ENCODE results near the gene PFDN1. TPM values are rescaled to one million over a fixed set of nuclear protein-coding genes. Genes with fewer than 3 reads are reported as not detected.

The PFDN1 gene
- total RNA-seq, 2 experiments from 2014 or later = 47.7 to 48.3 TPM

DNA sequence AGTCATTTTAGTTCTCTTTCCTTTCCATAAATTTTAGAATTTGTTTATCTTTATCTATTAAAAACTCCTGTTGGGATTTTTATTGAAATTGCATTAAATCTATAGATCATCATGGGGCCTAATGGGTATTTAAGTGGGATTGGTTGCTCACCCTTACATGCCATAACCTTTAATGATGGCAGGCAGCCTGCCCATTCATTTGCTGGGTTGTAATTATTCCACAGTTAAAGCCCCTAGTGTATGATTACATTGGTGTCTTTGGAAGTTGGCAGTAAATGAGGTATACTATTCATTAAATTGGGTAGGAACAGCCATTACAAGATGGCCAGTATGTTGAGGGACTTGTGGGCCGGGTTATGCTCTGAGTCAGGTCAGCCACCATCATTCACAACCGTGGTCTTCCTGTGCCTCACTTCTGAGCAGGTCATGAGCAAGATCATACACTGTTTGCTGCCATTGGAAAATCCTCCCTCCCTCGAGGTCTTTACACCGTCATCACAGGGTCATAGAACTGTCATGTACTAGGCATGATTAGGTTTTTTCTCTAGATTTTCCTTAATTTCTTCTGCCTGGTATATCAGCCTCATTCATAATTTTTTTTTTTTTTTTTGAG is 68.4 kb downstream of the PFDN1 start:
- no peak overlapping the region for H3K27ac Mint-ChIP-seq
- no peaks in the 10 kb centered on the region for H3K4me1 Mint-ChIP-seq
- H3K9me3 Mint-ChIP-seq = no peaks in the 10 kb centered on the region
- no peak overlapping the region for H3K4me3 Mint-ChIP-seq
- POLR2A ChIA-PET = no interaction called here
- no peak for ATAC-seq (ENCODE audit: low read depth)
- no peaks in the 10 kb centered on the region for H3K36me3 Mint-ChIP-seq
- DNase-seq = no peak
- H3K27me3 Mint-ChIP-seq = peaks cover 3% of the 10 kb centered on the region

DNA sequence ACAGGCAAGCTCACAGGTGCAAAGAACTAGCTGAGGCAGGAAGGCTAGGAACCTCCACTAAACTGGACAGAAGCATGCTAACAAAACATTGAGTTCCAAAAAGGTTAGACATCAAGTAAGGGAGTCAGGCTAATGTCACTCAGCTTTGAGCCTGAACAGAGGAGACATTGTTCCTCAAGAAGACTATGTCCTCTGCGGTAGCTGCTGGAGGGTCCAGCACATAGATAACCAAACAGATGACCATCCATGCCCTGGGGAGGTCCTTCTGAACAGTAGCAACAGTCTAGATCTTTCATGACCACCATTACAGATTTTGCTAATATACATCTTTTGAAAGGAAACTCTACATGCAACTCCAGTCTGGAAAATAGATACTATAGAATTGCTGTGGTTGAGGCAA is 70.2 kb downstream of the PFDN1 start:
- Mint-ChIP-seq H3K9me3 (no peaks in the 10 kb centered on the region), H3K27ac (no peak overlapping the region), H3K4me1 (no peaks in the 10 kb centered on the region), H3K4me3 (no peak overlapping the region), H3K27me3 (peaks cover 3% of the 10 kb centered on the region), H3K36me3 (no peaks in the 10 kb centered on the region)
- POLR2A ChIA-PET = no interaction called here
- ATAC-seq (ENCODE audit: low read depth) (no peak), DNase-seq (no peak)

DNA sequence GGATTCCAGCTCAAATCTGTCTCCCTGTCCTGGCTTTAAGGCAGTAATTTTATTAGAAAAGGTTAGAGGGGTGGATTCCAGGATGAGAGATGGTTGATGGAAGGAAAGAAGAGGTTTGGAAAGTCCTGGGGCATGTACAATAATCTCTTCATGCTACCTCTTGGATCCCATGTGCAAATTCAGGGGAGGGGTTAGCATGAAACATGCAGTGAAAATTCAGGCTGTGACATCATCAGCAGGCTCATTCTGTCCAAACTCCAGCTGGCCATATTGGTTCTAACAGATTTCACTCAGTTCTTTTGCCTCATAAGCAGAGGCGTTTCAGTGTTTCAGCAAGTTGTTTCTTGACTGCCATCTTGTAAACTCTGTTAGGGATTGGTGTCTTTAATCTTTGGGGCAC is 72.5 kb downstream of the PFDN1 start:
- Mint-ChIP-seq H3K4me3 (no peak overlapping the region), H3K27ac (no peak overlapping the region), H3K9me3 (no peaks in the 10 kb centered on the region), H3K4me1 (no peaks in the 10 kb centered on the region), H3K36me3 (no peaks in the 10 kb centered on the region), H3K27me3 (peaks cover 3% of the 10 kb centered on the region)
- DNase-seq = no peak
- ATAC-seq (ENCODE audit: low read depth) = no peak
- POLR2A ChIA-PET = no interaction called here

DNA sequence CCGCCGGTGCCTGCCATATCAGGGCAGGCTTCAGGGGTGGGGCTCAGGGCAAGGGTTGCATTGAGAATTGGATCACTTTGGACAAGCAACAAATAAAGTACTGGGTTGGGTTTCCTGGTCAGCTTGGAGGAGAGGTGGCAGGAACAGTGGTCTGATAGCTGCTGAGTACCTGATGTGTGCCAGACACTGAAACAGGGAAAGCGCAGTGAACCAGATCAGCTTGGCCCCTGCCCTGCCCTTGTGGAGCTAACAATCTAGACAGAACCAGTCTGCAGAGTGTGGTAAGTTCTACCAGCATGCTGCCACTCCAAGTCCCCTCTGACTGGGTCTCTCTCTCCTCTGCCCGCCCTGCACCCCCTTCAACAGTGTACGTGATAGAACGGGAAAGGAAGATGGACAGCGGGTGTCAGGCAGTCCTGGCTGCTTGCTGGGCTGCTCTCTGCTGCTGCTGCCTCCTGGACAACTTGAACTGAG is 74.5 kb downstream of the PFDN1 start:
- no peak for DNase-seq
- ATAC-seq (ENCODE audit: low read depth) = no peak
- no peaks in the 10 kb centered on the region for H3K4me1 Mint-ChIP-seq
- no peaks in the 10 kb centered on the region for H3K36me3 Mint-ChIP-seq
- no peak overlapping the region for H3K27ac Mint-ChIP-seq
- no peaks in the 10 kb centered on the region for H3K9me3 Mint-ChIP-seq
- H3K27me3 Mint-ChIP-seq = no peaks in the 10 kb centered on the region
- POLR2A ChIA-PET = no interaction called here
- H3K4me3 Mint-ChIP-seq = no peak overlapping the region

DNA sequence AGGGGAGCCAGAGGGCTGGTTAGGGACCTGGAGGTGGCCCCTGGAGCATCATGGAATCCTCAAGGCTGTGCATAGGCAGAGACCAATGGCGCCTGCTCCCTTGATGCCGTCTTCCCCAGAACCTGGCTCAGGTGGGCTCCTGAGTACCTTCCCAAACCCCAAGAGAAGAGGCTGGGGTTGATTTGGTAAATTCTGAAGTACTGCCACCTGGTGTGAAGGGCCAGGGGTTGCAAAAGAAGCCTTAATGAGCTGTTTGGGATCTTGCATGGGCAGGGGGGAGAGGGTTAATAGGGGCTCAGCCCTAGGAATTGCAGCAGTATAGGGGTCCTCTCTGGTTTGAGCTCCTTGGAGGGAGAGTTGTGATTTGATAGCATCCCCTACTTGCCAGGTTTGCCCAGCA is 75.9 kb downstream of the PFDN1 start:
- no peak overlapping the region for H3K4me3 Mint-ChIP-seq
- peaks cover under 1% of the 10 kb centered on the region for H3K4me1 Mint-ChIP-seq
- DNase-seq = no peak
- no peak for ATAC-seq (ENCODE audit: low read depth)
- H3K27ac Mint-ChIP-seq = no peak overlapping the region
- POLR2A ChIA-PET = no interaction called here
- no peaks in the 10 kb centered on the region for H3K9me3 Mint-ChIP-seq
- no peaks in the 10 kb centered on the region for H3K27me3 Mint-ChIP-seq
- peaks cover 2% of the 10 kb centered on the region for H3K36me3 Mint-ChIP-seq

DNA sequence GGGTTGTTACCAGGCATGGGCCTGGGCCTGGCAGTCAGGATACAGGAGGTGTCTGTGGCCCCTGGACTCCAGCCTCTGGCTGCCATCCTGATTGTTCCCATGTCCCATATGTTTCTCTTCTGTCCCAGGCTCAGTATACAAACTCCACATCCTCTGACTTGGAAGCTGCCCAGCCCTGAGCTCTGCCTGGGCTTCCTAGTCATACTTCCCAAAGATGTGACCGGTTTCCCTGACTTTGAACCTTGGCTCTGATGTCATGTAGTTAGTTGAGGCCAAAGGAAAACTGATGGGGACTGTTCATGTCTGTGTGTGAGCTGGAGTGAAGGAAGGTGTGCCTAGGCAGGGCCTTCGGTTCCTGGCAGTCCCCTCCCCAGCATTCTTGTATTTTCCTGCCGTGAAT is 77.5 kb downstream of the PFDN1 start:
- Mint-ChIP-seq H3K4me3 (no peak overlapping the region), H3K36me3 (peaks cover 3% of the 10 kb centered on the region), H3K4me1 (peaks cover 15% of the 10 kb centered on the region), H3K9me3 (no peaks in the 10 kb centered on the region), H3K27me3 (no peaks in the 10 kb centered on the region), H3K27ac (no peak overlapping the region)
- no peak for ATAC-seq (ENCODE audit: low read depth)
- DNase-seq = no peak
- POLR2A ChIA-PET = no interaction called here

DNA sequence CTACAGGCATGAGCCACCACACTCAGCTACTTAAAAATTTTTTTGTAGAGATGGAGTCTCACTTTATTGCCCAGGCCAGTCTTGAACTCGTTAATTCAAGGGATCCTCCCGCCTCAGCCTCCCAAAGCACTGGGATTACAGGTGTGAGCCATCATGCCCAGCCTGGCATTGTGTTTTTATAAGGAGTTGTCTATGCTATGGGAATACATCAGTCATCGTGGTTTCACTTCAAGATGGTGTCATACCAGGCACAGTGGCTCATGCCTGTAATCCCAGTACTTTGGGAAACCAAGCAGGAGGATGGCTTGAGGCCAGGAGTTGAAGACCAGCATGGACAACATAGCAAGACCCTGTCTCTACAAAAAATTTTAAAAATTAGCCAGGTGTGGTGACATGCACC is 78.2 kb downstream of the PFDN1 start:
- H3K4me1 Mint-ChIP-seq = peaks cover 20% of the 10 kb centered on the region
- H3K36me3 Mint-ChIP-seq = peaks cover 3% of the 10 kb centered on the region
- POLR2A ChIA-PET = no interaction called here
- no peak for ATAC-seq (ENCODE audit: low read depth)
- H3K4me3 Mint-ChIP-seq = no peak overlapping the region
- DNase-seq = no peak
- no peak overlapping the region for H3K27ac Mint-ChIP-seq
- H3K27me3 Mint-ChIP-seq = no peaks in the 10 kb centered on the region
- no peaks in the 10 kb centered on the region for H3K9me3 Mint-ChIP-seq

DNA sequence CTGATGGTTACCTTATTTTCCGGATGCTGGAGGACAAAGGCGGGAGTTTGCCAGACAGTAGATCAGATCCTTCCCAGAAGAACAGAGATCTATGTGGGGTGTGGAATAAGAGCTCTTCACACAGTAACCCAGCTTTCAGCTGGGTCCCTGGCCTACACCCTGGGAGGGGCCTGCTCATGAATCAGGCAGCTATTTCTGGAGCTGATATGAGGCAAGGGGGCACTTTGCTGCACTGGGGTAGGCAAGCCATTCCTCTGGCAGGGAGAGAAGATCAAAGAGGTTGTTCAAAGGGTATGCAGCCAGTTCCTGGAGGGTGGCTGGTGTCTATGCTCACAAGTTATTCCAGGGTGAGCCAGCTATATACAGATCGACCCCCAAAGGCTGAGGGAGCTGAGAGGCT is 79.3 kb downstream of the PFDN1 start:
- DNase-seq (no peak), ATAC-seq (ENCODE audit: low read depth) (no peak)
- H3K4me1 Mint-ChIP-seq = peaks cover 20% of the 10 kb centered on the region
- no peaks in the 10 kb centered on the region for H3K9me3 Mint-ChIP-seq
- POLR2A ChIA-PET = no interaction called here
- no peaks in the 10 kb centered on the region for H3K27me3 Mint-ChIP-seq
- no peak overlapping the region for H3K4me3 Mint-ChIP-seq
- H3K27ac Mint-ChIP-seq = no peak overlapping the region
- peaks cover 3% of the 10 kb centered on the region for H3K36me3 Mint-ChIP-seq

DNA sequence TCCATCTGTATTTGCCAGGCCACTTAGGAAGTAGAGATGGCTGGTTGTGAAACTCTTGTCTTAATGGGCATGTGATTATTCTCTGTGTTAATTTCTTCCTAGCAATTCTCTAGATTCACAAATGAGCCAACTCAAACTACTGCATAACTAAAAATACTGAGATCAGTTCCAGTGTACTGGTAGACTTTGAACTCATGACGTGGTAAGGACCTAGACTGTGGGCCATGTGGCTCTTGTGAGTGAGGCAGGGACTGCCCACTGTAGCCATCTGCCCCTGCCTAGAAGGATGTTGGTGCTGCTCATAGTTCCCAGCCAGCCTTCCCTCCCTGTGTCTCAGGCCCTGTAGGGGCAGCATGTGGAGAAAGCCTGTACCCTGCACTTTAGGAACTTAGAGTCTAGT is 80.5 kb downstream of the PFDN1 start:
- H3K4me3 Mint-ChIP-seq = no peak overlapping the region
- H3K9me3 Mint-ChIP-seq = no peaks in the 10 kb centered on the region
- H3K36me3 Mint-ChIP-seq = peaks cover 3% of the 10 kb centered on the region
- H3K4me1 Mint-ChIP-seq = peaks cover 20% of the 10 kb centered on the region
- ATAC-seq (ENCODE audit: low read depth) (no peak), DNase-seq (no peak)
- POLR2A ChIA-PET = no interaction called here
- H3K27me3 Mint-ChIP-seq = no peaks in the 10 kb centered on the region
- H3K27ac Mint-ChIP-seq = no peak overlapping the region

DNA sequence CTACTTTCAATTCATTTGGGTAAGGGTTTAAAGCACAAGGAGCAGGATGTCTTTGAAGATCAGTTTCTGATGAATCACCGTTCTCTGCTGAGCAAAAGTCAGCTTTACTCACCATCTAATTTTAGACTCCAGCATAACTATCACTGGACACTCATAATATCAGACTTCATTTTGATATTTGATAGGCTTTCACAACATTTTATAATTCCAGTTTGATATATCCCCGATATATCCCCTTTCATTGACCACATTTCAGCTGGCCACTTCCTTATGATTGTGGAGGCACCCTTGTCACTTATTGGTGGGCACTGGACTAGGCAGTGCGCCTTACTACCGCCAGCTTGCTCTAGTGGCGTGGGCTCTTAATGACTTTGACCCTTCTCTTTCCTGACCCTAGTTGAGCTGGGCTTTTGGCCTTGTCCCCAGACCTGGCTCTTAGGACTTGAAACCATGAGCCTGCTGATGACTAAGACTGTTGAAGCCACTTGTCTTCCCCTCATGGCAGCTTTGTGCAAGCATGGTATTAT is 81.1 kb downstream of the PFDN1 start:
- Mint-ChIP-seq H3K4me1 (peaks cover 20% of the 10 kb centered on the region), H3K4me3 (no peak overlapping the region), H3K36me3 (peaks cover 3% of the 10 kb centered on the region), H3K27me3 (no peaks in the 10 kb centered on the region), H3K9me3 (no peaks in the 10 kb centered on the region), H3K27ac (no peak overlapping the region)
- DNase-seq (no peak), ATAC-seq (ENCODE audit: low read depth) (peak; percentile 49)
- POLR2A ChIA-PET = no interaction called here

DNA sequence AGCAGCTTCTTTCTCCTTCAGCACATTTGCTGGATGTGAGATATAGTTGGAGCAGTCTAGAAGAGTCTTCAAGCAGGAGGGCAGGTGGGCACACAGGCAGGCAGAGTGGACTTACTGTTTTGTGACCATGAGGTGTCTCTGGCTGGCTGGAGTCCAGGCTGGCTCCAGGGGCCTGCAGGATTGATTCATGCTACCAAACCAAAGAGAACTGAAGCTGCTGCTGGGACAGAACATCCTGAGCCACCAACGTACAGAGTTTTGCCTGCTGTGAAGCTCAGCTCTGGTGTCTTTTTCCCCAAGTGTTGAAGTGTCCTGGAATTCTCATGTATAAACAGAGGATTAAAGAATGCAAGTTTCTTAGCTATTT is 82.2 kb downstream of the PFDN1 start:
- H3K4me1 Mint-ChIP-seq = peaks cover 20% of the 10 kb centered on the region
- POLR2A ChIA-PET = no interaction called here
- no peaks in the 10 kb centered on the region for H3K27me3 Mint-ChIP-seq
- H3K4me3 Mint-ChIP-seq = no peak overlapping the region
- H3K36me3 Mint-ChIP-seq = peaks cover 3% of the 10 kb centered on the region
- H3K27ac Mint-ChIP-seq = no peak overlapping the region
- H3K9me3 Mint-ChIP-seq = no peaks in the 10 kb centered on the region
- no peak for DNase-seq
- no peak for ATAC-seq (ENCODE audit: low read depth)

DNA sequence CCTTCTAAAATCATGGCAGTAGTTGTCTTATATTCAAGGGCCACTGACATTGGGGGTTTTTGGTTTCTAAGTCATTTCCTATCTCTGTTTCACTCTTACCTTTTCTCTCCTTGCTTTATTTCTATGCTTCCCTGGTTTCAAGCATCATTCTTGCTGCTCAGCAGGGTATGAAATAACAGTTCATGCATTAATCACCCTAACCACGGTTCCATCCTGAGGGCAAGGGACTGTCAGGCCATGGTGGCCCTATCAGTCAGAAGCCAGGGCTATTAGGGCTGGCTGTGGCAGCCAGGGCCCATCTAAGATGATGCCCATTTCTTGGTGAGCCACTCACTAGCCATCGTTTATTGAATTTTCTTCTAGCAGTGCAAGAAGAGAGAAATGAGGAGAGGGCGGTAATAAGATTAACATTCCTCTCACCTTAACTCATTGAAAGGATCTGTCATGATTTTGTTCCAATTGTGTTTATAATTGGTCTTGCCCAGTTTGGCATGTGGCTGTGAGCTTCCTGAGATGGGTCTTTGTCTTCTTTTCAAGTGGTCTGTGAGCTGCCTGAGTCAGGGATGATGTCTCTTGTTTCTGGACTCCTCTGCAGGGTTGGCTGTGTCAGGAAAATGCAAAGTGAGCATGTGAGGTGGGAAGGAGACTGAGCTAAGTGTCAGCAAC is 82.7 kb downstream of the PFDN1 start:
- POLR2A ChIA-PET = no interaction called here
- peaks cover 22% of the 10 kb centered on the region for H3K4me1 Mint-ChIP-seq
- no peak for DNase-seq
- no peak overlapping the region for H3K4me3 Mint-ChIP-seq
- ATAC-seq (ENCODE audit: low read depth) = no peak
- no peaks in the 10 kb centered on the region for H3K27me3 Mint-ChIP-seq
- peaks cover 3% of the 10 kb centered on the region for H3K36me3 Mint-ChIP-seq
- H3K9me3 Mint-ChIP-seq = no peaks in the 10 kb centered on the region
- H3K27ac Mint-ChIP-seq = no peak overlapping the region

DNA sequence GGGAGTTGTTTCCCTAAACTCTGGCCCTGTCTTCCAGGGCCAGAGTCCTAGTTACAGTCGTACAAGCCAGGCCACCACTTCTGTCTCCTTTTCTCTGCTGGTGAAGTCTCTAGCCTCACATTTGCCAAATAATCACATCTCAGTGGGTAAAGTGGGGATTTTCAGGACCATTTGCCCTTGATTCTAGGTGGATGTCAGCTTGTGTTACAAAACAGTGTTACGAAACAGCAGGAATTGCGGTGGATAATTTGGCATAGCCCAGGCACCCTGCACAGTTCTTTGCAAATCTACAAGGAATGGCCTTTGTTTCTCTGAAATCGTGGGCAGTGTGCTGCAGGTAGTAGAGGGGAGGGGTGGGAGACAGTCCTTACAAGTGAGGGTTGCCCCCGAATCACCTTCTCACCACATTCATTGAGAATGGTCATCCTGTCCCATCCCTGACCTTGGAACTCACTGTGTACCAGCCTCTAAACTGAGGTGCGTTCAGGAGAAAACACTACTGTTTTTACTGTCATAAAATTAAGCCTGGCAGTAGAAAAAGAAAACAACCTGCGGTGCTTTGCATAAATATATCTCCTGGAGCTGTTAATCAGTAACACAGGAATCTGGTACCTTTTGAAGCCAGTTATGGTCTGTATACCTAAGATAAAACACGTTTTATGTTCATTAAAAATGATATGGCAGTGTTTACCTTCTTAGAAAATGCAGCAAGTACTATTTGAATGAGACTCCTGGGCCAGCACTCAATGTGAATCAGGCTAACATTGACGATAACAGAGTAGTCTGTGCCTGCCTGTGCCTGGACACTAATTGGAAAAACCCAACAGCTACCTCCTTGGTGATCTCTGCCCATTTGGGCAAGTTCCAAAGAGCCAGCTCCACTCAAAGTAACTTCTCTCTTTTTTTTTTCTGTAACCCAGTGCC is 83.6 kb downstream of the PFDN1 start:
- DNase-seq = no peak
- H3K4me3 Mint-ChIP-seq = no peak overlapping the region
- H3K27me3 Mint-ChIP-seq = no peaks in the 10 kb centered on the region
- H3K27ac Mint-ChIP-seq = no peak overlapping the region
- POLR2A ChIA-PET = no interaction called here
- H3K36me3 Mint-ChIP-seq = peaks cover 3% of the 10 kb centered on the region
- no peak for ATAC-seq (ENCODE audit: low read depth)
- H3K9me3 Mint-ChIP-seq = no peaks in the 10 kb centered on the region
- peaks cover 29% of the 10 kb centered on the region for H3K4me1 Mint-ChIP-seq
